ENCODE results near the gene MRPS9.

The MRPS9 gene

DNA sequence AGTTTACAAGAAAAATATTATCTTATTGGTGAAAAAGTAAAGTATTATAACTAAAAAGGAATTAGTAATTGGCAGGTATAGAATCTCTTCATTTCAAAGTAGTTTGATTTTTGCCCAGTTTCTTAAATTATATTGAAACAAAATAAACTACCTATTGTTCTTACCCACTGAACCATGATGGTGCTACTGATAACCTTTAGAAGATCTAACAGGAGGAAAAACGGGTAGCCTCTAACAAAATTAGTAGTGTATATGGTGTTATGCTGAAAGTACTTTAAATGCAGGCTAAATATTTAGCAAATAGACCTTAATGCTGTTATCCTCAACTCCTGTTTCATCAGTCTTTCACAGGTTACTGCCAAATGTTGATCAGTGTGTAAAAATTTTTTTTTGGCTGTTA is 19.1 kb downstream of the MRPS9 start:
- H3K36me3 ChIP-seq (ENCODE audit: control insufficient read depth in 1 of 2, insufficient read depth in 2 of 2, low read length in 2 of 2) = peaks cover 0 to 4% of the 10 kb centered on the region in 2 donors
- H3K4me1 ChIP-seq (ENCODE audit: control insufficient read depth in 1 of 2, insufficient read depth in 2 of 2, low read length in 2 of 2) = no peaks in the 10 kb centered on the region
- no peak overlapping the region for H3K27ac ChIP-seq (ENCODE audit: low read length)
- H3K27me3 ChIP-seq (ENCODE audit: low read depth, low read length) = no peaks in the 10 kb centered on the region
- H3K9me3 ChIP-seq (ENCODE audit: control insufficient read depth in 1 of 2, low read length in 2 of 2) = peaks cover 0 to 3% of the 10 kb centered on the region in 2 donors
- H3K4me3 ChIP-seq (ENCODE audit: low read depth in 1 of 2, low read length in 2 of 2) = no peak overlapping the region

GRCh38 chr2:105061560-105061959 is 23.7 kb downstream of the MRPS9 start:
- no peaks in the 10 kb centered on the region for H3K4me1 ChIP-seq (ENCODE audit: control insufficient read depth in 1 of 2, insufficient read depth in 2 of 2, low read length in 2 of 2)

GRCh38 chr2:105062158-105062557 is 24.3 kb downstream of the MRPS9 start:
- no peaks in the 10 kb centered on the region for H3K4me1 ChIP-seq (ENCODE audit: control insufficient read depth in 1 of 2, insufficient read depth in 2 of 2, low read length in 2 of 2)
- H3K27ac ChIP-seq (ENCODE audit: low read length) = no peak overlapping the region
- peaks cover 4% of the 10 kb centered on the region in 2 donors for H3K36me3 ChIP-seq (ENCODE audit: control insufficient read depth in 1 of 2, insufficient read depth in 2 of 2, low read length in 2 of 2)
- no peak overlapping the region for H3K4me3 ChIP-seq (ENCODE audit: low read depth in 1 of 2, low read length in 2 of 2)
- H3K9me3 ChIP-seq (ENCODE audit: control insufficient read depth in 1 of 2, low read length in 2 of 2) = no peaks in the 10 kb centered on the region
- H3K27me3 ChIP-seq (ENCODE audit: low read depth, low read length) = no peaks in the 10 kb centered on the region

More at GRCh38 chr2:105061560-105061959, 23.7 kb downstream of the MRPS9 start:
- no peaks in the 10 kb centered on the region for H3K9me3 ChIP-seq (ENCODE audit: control insufficient read depth in 1 of 2, low read length in 2 of 2)
- no peak overlapping the region for H3K4me3 ChIP-seq (ENCODE audit: low read depth in 1 of 2, low read length in 2 of 2)
- H3K27me3 ChIP-seq (ENCODE audit: low read depth, low read length) = no peaks in the 10 kb centered on the region
- no peak overlapping the region for H3K27ac ChIP-seq (ENCODE audit: low read length)
- H3K36me3 ChIP-seq (ENCODE audit: control insufficient read depth in 1 of 2, insufficient read depth in 2 of 2, low read length in 2 of 2) = peaks cover 4% of the 10 kb centered on the region in 2 donors

- Histone ChIP-seq H3K9me3 (ENCODE audit: control insufficient read depth in 1 of 2, low read length in 2 of 2) (no peaks in the 10 kb centered on the region), H3K36me3 (ENCODE audit: control insufficient read depth in 1 of 2, insufficient read depth in 2 of 2, low read length in 2 of 2) (peaks cover 8 to 10% of the 10 kb centered on the region in 2 donors), H3K27ac (ENCODE audit: low read length) (peak overlapping the region; percentile 28), H3K4me1 (ENCODE audit: control insufficient read depth in 1 of 2, insufficient read depth in 2 of 2, low read length in 2 of 2) (no peaks in the 10 kb centered on the region), H3K4me3 (ENCODE audit: low read depth in 1 of 2, low read length in 2 of 2) (no peak overlapping the region), H3K27me3 (ENCODE audit: low read depth, low read length) (no peaks in the 10 kb centered on the region)
Measured at GRCh38 chr2:105068387-105068786, 30.5 kb downstream of the MRPS9 start.

- Histone ChIP-seq H3K9me3 (ENCODE audit: control insufficient read depth in 1 of 2, low read length in 2 of 2) (no peaks in the 10 kb centered on the region), H3K27ac (ENCODE audit: low read length) (peak overlapping the region; percentile 28), H3K4me3 (ENCODE audit: low read depth in 1 of 2, low read length in 2 of 2) (no peak overlapping the region), H3K27me3 (ENCODE audit: low read depth, low read length) (no peaks in the 10 kb centered on the region), H3K36me3 (ENCODE audit: control insufficient read depth in 1 of 2, insufficient read depth in 2 of 2, low read length in 2 of 2) (peaks cover 8 to 11% of the 10 kb centered on the region in 2 donors), H3K4me1 (ENCODE audit: control insufficient read depth in 1 of 2, insufficient read depth in 2 of 2, low read length in 2 of 2) (no peaks in the 10 kb centered on the region)
Measured at GRCh38 chr2:105068875-105069274, 31.0 kb downstream of the MRPS9 start.

DNA sequence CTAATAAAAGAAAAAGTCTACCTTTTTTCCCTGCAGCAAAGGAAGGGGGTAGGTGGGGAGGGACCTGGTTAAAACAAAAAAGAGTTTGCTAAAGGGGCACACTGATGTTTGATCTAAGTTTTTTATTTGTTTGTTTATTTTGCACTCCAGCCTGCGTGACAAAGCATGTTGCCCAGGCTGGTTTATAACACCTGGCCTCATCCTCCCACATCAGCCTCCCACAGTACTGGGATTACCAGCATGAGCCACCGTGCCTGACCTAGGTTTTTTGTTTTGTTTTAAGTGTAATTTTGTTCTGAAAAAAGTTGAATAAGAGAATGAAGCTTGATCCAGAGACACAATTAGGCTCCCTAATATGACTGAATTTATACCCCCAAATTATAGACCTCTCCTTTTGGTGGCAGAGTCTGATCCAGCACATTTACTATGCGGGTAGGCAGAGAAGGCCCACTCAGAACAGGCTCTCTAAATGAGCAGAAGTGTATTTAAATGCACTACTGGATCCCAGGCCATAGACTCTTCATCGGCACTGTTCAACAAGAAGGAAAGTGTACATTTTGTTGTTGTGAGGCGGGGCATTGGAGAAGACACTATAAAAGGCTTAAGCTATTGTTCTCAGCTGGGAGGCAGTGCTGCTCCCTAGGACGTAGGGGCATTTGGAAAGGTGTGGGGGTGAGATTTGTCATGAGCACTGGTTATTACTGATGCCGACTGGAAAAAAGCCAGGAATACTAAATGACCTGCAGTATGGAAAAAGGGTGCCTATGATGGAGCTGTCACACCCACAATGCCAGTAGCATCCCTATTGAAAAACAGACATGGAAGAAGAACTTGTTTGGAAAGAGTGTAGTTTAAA is 32.4 kb downstream of the MRPS9 start:
- Histone ChIP-seq H3K9me3 (ENCODE audit: control insufficient read depth in 1 of 2, low read length in 2 of 2) (no peaks in the 10 kb centered on the region), H3K4me3 (ENCODE audit: low read depth in 1 of 2, low read length in 2 of 2) (no peak overlapping the region), H3K36me3 (ENCODE audit: control insufficient read depth in 1 of 2, insufficient read depth in 2 of 2, low read length in 2 of 2) (peaks cover 8 to 11% of the 10 kb centered on the region in 2 donors), H3K27me3 (ENCODE audit: low read depth, low read length) (no peaks in the 10 kb centered on the region), H3K4me1 (ENCODE audit: control insufficient read depth in 1 of 2, insufficient read depth in 2 of 2, low read length in 2 of 2) (no peaks in the 10 kb centered on the region), H3K27ac (ENCODE audit: low read length) (no peak overlapping the region)

GRCh38 chr2:105071379-105071778 is 33.5 kb downstream of the MRPS9 start:
- no peak overlapping the region for H3K27ac ChIP-seq (ENCODE audit: low read length)
- H3K36me3 ChIP-seq (ENCODE audit: control insufficient read depth in 1 of 2, insufficient read depth in 2 of 2, low read length in 2 of 2) = peaks cover 8 to 11% of the 10 kb centered on the region in 2 donors
- H3K27me3 ChIP-seq (ENCODE audit: low read depth, low read length) = no peaks in the 10 kb centered on the region
- H3K9me3 ChIP-seq (ENCODE audit: control insufficient read depth in 1 of 2, low read length in 2 of 2) = no peaks in the 10 kb centered on the region
- H3K4me3 ChIP-seq (ENCODE audit: low read depth in 1 of 2, low read length in 2 of 2) = no peak overlapping the region
- no peaks in the 10 kb centered on the region for H3K4me1 ChIP-seq (ENCODE audit: control insufficient read depth in 1 of 2, insufficient read depth in 2 of 2, low read length in 2 of 2)

GRCh38 chr2:105072039-105072438 is 34.2 kb downstream of the MRPS9 start:
- peaks cover 8 to 11% of the 10 kb centered on the region in 2 donors for H3K36me3 ChIP-seq (ENCODE audit: control insufficient read depth in 1 of 2, insufficient read depth in 2 of 2, low read length in 2 of 2)
- H3K27me3 ChIP-seq (ENCODE audit: low read depth, low read length) = no peaks in the 10 kb centered on the region
- H3K4me1 ChIP-seq (ENCODE audit: control insufficient read depth in 1 of 2, insufficient read depth in 2 of 2, low read length in 2 of 2) = no peaks in the 10 kb centered on the region

GRCh38 chr2:105073591-105073990 is 35.7 kb downstream of the MRPS9 start:
- no peak overlapping the region for H3K4me3 ChIP-seq (ENCODE audit: low read depth in 1 of 2, low read length in 2 of 2)
- no peak overlapping the region for H3K27ac ChIP-seq (ENCODE audit: low read length)
- no peaks in the 10 kb centered on the region for H3K9me3 ChIP-seq (ENCODE audit: control insufficient read depth in 1 of 2, low read length in 2 of 2)
- H3K36me3 ChIP-seq (ENCODE audit: control insufficient read depth in 1 of 2, insufficient read depth in 2 of 2, low read length in 2 of 2) = peaks cover 8 to 11% of the 10 kb centered on the region in 2 donors
- H3K4me1 ChIP-seq (ENCODE audit: control insufficient read depth in 1 of 2, insufficient read depth in 2 of 2, low read length in 2 of 2) = no peaks in the 10 kb centered on the region
- H3K27me3 ChIP-seq (ENCODE audit: low read depth, low read length) = no peaks in the 10 kb centered on the region

More at GRCh38 chr2:105072039-105072438, 34.2 kb downstream of the MRPS9 start:
- Histone ChIP-seq H3K9me3 (ENCODE audit: control insufficient read depth in 1 of 2, low read length in 2 of 2) (no peaks in the 10 kb centered on the region), H3K27ac (ENCODE audit: low read length) (no peak overlapping the region), H3K4me3 (ENCODE audit: low read depth in 1 of 2, low read length in 2 of 2) (no peak overlapping the region)

- Histone ChIP-seq H3K36me3 (ENCODE audit: control insufficient read depth in 1 of 2, insufficient read depth in 2 of 2, low read length in 2 of 2) (peaks cover 0 to 11% of the 10 kb centered on the region in 2 donors), H3K9me3 (ENCODE audit: control insufficient read depth in 1 of 2, low read length in 2 of 2) (no peaks in the 10 kb centered on the region), H3K27ac (ENCODE audit: low read length) (no peak overlapping the region), H3K27me3 (ENCODE audit: low read depth, low read length) (no peaks in the 10 kb centered on the region), H3K4me1 (ENCODE audit: control insufficient read depth in 1 of 2, insufficient read depth in 2 of 2, low read length in 2 of 2) (peaks cover 0 to 3% of the 10 kb centered on the region in 2 donors), H3K4me3 (ENCODE audit: low read depth in 1 of 2, low read length in 2 of 2) (no peak overlapping the region)
Measured at GRCh38 chr2:105076121-105076520, 38.3 kb downstream of the MRPS9 start.

DNA sequence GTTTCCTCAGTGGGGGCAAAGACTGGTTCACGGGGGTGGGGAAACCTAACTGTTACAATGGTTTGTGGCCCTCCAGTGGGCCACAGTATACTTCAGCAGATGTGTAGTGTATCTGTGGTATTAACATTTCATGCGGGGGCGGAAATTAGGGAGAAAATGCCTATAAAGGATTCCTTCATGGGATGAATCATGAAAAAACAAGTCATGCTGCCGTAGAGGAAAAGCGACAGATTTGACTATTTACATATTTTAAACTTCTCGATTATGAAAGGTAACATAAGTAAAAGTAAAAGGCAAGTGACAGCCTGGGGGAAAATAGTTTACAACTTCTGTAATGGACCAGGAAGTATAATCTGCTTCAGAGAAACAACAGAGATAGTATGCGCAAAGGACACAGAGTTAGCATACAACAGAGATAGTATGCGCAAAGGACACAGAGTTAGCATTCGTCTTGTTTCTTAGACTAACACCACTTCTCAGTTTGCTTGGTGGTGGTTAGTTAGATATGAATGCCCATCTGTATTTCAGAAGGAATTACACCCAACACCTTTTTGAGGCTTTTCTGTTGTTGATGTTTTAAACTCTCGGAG is 41.1 kb downstream of the MRPS9 start:
- Histone ChIP-seq H3K27me3 (ENCODE audit: low read depth, low read length) (no peaks in the 10 kb centered on the region), H3K9me3 (ENCODE audit: control insufficient read depth in 1 of 2, low read length in 2 of 2) (no peaks in the 10 kb centered on the region), H3K36me3 (ENCODE audit: control insufficient read depth in 1 of 2, insufficient read depth in 2 of 2, low read length in 2 of 2) (peaks cover 8% of the 10 kb centered on the region in 2 donors), H3K27ac (ENCODE audit: low read length) (no peak overlapping the region), H3K4me1 (ENCODE audit: control insufficient read depth in 1 of 2, insufficient read depth in 2 of 2, low read length in 2 of 2) (peaks cover 0 to 3% of the 10 kb centered on the region in 2 donors), H3K4me3 (ENCODE audit: low read depth in 1 of 2, low read length in 2 of 2) (no peak overlapping the region)
